Activated CD4-positive, CD25-positive, alpha-beta regulatory T cell (primary cell): Measurements from ENCODE around the gene ITPA.

ENCODE experiments used
- DNase-seq, 4 experiments: peaks; one replicate each; lab custom pipeline; 2025; lab: John Stamatoyannopoulos, UW

Gene ITPA

DNA sequence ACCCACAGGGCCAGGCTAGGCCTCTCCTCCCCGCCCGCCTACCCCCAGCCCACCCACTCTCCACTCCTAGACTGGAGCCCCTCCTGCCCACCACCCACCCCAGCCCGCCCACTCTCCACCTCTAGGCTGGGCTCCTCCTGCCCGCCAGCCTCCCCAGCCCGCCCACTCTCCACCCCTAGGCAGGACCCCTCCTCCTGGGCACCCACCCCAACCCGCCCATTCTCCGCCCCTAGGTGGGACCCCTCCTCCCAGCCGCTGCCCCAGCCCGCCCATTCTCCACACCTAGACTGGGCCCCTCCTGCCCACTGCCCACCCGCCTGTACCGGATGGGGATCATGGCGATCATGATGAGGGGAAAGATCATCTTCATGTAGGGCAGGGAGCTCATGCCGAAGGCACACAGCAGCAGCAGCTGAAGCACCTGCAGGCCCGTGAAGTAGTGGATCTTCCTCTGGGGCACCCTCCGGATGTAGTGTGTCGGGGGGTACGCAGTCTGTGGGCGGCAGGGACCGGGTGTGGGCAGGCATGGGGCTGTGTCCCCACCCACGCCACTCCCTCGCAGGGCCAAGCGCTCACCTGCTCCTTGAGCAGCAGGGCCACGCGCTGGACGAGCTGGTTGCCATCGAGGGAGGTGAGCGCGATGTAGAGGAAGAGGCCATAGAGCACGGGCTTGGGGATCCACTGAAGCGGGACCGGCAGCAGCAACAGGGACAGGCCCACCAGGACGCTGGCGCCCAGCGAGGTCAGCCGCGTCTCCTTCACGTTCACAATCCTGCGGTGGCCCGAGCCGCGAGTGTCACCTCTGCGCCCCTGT lies 18.8 kb downstream of the ITPA start:
- no peak for DNase-seq

DNA sequence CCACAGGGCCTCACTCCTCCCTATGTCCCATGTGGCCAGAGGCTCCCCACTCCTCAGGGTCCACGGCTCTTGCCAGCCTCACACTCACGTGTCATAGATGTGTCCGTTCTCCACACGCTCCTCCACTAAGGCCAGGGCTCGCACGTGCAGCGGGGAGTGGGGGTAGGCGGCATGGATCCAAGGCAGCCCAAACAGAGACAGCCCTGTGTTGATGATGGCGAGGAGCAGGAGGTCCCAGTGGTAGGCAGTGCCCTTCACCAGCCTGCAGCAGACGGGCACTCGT lies 19.4 kb downstream of the ITPA start:
- DNase-seq: no peak

- DNase-seq: no peak
Observed at GRCh38 chr20:3229158-3229557, 19.9 kb downstream of the ITPA start.

GRCh38 chr20:3229798-3230197 lies 20.5 kb downstream of the ITPA start:
- DNase-seq: no peak

- no peak for DNase-seq
Observed at GRCh38 chr20:3231116-3231515, 21.8 kb downstream of the ITPA start.

GRCh38 chr20:3231889-3232588 lies 22.7 kb downstream of the ITPA start:
- no peak for DNase-seq

DNA sequence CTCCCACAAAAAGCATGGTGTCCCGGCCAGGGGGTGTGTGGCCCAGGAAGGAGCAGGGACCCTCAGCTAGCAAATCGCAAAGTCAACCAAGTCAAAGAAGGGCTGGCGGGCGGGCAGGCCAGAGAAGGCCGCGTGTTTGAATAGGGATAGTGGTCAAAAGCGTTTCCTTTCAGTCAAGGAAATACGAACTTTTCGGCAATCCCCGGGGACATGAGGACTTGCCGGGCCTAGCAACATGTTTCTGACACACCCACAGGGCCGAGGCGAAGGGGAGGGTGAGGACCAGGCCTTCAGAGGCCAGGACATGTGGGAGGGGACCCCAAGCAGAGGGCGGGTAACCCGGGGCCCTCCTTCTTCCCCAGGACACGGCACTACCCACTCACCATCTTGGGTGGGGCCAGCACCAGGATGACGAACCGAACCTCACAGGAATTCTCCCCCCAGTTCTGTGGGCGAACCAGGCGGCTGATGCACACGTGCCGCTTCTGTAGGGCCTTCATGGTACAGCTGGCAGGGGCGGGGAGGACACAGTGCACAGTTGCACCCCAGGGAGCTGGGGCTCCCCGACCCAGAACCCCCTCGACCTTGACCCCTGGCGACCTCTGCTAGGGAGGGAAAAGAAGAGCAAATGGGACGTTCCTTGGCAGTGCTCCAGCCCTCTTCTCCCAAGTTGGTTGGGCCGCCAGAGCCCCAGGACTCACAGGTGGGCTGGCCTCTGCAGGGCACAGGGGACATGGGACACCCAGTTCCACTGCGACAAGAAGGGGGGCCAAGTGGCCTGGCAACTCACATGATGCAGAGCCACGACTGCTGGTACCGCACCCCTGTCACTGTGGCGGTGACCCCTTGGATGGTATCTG lies 24.1 kb downstream of the ITPA start:
- no peak for DNase-seq

- DNase-seq: no peak
Observed at GRCh38 chr20:3233991-3234498, 24.7 kb downstream of the ITPA start.

GRCh38 chr20:3235666-3236324 lies 26.5 kb downstream of the ITPA start:
- DNase-seq: no peak

DNA sequence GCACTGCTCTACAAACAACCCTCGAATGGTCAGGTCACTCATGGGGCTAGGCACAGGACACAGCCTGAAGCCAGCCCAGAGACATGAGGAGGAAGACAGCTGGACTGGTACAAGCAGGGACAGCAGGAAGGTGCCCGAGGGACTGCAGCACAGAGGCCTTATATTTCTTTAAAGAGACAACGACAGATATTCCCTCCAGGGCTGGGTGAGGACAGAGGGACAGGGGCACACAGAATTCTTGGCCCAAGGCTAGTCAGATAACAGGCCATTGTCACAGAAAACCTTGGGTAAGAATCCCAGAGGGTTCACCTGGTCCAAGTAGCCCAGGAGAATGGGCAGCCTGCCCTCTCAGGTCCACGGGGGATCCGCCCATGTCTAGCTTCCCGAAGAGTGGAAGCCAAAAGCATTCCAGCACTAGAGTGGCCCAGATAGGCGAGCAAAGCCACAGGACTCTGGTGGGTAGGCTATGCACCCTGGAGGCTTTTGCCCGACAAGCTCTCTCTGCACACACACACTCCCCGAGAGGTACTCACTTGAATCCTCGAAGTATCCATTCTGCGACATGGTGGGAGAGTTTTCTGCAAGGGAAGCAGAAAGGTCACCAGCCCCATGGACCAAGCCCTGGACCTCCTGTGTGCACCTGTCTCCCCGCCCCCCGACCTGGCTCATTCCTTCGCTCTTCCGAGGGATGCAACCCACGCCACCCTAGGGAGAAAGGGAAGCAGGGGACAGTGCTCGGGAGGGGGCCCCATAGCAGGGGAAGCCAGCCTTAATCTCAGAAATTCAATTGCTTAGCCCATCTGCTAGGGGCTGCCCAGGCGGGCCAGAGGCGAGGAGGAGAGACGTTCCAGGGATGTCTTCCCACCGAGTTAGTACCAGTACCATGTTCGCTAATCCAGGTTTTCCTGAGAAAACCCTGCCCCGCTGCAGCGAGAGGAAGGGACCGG lies 28.0 kb downstream of the ITPA start:
- DNase-seq: no peak

DNA sequence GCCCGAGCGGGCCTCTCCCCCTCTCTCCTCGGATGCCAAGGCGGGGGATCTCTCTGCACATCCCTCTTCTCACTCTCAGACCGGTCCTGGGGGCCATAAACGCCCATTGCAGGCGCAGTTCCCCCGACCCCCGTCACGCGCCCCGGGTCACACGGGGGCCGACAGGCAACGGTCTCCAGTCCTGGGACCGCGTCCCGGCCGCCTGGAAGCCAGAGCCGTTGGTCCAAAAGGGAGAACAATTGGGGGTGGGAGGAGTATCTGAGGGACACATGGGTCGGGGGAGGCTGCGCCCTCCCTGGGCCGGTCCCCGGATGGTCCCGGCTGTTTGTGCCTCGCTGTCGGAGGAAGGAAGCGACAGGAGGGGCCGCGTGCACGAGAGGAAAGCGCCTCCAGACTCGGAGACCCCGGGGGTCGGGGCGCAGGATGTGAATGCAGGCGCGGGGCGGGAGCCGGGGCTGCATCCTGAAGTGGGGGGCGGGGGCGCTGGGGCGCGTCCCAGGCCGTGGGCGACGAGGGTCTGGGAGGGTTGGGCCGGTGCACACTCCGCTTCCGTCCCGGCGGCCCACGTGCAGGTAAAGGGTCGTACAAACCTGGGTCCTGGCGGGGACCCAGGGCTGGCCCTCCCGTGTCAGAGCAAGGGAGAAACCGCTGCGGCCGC lies 28.8 kb downstream of the ITPA start:
- DNase-seq: no peak

DNA sequence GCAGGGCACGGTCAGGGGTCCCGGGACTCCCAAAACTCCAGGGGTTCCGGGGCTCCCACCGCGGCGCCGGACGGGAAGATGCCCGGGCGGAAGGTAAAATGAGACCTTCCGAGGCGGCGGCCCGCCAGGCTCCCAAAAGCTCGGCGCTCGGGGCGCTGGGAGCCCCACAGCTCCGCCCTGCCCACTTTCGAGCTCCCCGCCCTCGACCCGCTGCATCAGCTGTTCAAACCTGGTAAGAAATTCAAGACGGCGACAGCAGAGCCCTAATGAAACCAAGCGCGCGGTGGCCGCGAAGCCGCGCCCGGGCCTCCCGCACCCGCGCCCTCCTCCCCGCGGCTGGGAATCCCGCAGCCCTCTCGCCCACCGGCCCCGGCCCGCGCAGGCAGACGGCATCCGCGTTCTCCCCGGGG lies 29.3 kb downstream of the ITPA start:
- peak in 1 of 4 experiments; percentile 14 for DNase-seq

DNA sequence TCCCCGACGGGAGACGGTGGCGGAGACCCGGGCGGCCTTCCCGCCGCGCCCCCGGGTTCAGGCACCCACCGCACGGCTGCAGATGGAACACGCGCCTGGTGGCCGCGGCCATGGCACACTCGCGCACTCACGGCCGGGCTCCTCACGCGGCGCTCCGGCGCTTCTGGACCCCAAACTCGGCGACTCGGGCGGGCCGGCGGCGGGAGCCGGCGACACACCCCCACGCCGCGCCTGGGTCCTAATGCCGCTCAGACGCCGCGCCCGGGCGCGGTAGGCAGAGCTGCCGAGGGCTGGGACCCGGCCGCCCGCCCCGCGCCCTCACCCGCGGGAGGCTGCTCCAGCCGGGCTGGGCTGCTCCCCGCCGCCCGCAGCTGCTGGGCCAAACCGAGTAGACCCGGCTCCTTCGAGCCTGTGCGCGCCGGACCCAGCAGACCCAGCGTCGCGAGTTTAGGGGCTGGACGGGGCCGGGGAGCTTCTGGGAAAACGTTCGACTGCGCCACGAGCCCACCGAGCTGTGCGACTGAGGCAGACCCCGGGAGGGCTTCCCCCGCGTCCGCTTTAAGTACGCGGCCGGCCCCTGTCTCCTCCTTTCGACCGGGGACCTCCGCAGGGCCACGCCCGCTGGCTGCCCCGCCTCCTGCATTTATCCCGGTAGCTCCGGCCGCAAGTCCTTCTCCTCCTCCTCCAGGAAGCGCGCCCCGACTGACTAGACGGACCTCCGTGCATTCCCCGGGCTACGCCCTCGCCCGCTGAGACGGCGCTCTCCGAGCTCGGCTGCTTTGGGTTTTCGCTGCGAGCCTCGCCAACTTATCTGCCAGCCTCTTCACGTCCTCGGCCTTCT lies 29.9 kb downstream of the ITPA start, which contains the start of gene SLC4A11:
Gene SLC4A11, minus strand, starts transcription at position 165 of the 841 bp plus-strand sequence. Its CDS starts 53 bp downstream, at position 112.
- no peak for DNase-seq

- no peak for DNase-seq
Observed at GRCh38 chr20:3239867-3240775, 30.8 kb downstream of the ITPA start.

DNA sequence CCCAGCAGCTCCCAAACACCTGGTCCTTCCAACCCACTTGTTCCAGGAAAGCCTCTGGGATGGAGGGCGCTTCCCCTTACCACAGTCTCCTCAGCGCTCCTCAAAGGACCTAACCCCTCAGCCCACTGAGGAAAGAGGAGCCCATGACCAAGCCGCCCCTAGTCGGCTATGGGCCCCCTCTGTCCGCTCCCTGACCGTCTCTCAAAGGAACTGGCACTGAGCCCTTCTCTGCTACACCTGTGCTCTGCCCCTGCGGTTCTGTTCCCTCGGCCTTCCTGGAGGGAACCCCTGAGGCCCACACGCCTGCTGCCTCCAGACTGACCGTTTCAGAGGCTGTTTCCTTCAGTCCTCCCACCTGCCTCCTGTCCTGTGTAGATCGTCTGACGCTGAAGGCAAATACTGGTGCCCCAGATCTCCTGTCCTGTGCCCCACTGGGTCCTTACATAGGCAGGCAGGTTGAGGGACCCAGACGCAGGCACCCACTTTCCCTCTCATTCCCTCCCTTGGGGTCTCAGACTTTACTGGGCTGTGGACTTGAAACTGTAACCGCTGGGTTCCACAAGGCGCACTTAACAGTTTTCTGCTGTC lies 31.6 kb downstream of the ITPA start:
- DNase-seq: no peak

DNA sequence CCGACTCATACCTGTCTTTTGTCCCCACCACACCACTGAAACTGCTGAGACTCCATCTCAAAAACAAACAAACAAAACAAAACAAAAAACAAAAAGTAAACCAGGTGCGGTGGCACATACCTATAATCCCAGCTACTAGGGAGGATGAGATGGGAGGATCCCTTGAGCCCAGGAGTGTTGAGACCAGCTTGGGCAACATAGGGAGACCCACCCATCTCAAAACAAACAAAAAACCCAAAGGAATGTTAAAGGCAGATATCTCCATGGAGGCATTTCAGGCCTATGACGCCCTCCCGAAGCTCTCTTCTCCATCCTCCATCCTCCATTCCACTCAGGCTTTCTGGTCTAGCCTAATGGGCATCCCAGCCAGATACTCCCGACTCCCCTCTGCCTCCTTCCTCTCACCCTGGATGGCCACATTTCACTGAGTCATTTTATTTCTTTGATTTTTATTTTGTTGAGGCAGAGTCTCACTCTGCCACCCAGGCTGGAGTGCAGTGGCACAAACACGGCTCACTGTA lies 32.9 kb downstream of the ITPA start:
- no peak for DNase-seq

GRCh38 chr20:3243718-3244358 lies 34.5 kb downstream of the ITPA start:
- no peak for DNase-seq
